Bladder microvascular endothelial cell (primary cell): Measurements from ENCODE around the gene MELTF. TPM values are rescaled to one million over a fixed set of nuclear protein-coding genes. Genes with fewer than 3 reads are reported as not detected.

ENCODE experiments used
- total RNA-seq: library from RNA; depleted of rRNA; stranded (reverse); fragments of >200 nt; gene quantifications from 2 replicates; pipeline ENCODE4 v1.2.3, GENCODE V29; 2014

The MELTF gene
- 0.49 and 4.1 TPM in 2 replicates for total RNA-seq

GRCh38 chr3:197029511-197030167 is at the start of gene MELTF:
TSS of gene MELTF (minus strand) at chr3:197029817. CDS start at chr3:197029702, 115 bp downstream.

GRCh38 chr3:196968233-196969133 is 61.1 kb downstream of the MELTF start, which contains the start of gene PIGZ:
TSS of gene PIGZ (minus strand) at chr3:196968833. CDS start at chr3:196952031, 16,802 bp downstream.

Other genes starting within 250 kb of the MELTF start
- gene SENP5, start 161.9 kb downstream of the MELTF start, total RNA-seq, result 25.4 and 46.6 TPM in 2 replicates
- gene NCBP2, start 87.3 kb downstream of the MELTF start, total RNA-seq, result 41.6 and 80.2 TPM in 2 replicates
- 2.1 and 3.5 TPM in 2 replicates for gene PIGZ, start 61.0 kb downstream of the MELTF start, total RNA-seq